ENCODE results near the gene CERS3. TPM values are rescaled to one million over a fixed set of nuclear protein-coding genes. Genes with fewer than 3 reads are reported as not detected.

The CERS3 gene
- total RNA-seq (0.34 and 0.44 TPM in 2 replicates), polyA plus RNA-seq (0.12 and 0.13 TPM in 2 replicates), polyA minus RNA-seq (0.57 TPM in 1 of 2 replicates, not detected in the other)
- total RNA-seq (2013): 0.09 TPM

DNA sequence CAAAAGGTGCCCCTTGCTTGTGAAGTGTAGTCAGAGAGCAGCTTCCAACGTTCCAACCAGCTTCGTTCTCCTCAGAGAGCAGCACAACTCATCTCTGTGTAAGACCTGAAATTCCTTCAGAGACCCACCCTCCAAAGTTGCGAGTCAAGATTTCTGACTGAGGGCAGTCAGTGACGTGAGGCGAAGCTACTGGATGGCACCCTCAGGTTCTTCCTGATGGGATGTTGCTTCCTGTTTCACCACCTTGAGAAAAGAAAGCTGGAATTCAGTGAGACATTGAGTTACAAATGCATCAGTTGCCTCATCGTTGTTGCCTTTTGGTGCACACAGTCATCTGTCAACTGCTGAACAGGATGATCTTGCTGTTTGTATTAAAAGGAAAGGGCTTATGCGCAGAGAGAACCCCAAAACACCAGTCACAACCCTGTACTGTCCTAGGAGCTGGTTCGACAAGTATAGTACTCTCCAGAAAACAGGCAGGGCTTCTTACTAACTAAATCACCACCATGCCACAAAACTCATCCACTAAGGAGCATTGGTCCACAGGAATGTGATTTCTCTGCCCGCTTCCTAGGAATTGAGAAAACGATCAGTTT, at the start of gene CERS3:
Gene CERS3, minus strand, starts transcription at position 118 of the 596 bp plus-strand sequence. CDS start 27,101 bp downstream, outside the sequence.
- peaks cover 28% of the 10 kb centered on the region for H3K27me3 Mint-ChIP-seq
- intact Hi-C loops (cut with micrococcal nuclease): no loop called here
- Histone ChIP-seq H4K20me1 (ENCODE audit: control insufficient read depth, insufficient read depth, low read length, poor library complexity, severe bottlenecking) (no peaks in the 10 kb centered on the region), H3K9me3 (ENCODE audit: control extremely low read depth in 1 of 3, control insufficient read depth in 2 of 3, insufficient read depth in 1 of 3, low read length in 2 of 3) (no peaks in the 10 kb centered on the region), H2AFZ (ENCODE audit: insufficient read depth, low read depth, low read length, poor library complexity, severe bottlenecking) (no peak within 1 kb of the TSS), H3K36me3 (replicated peaks in 1 of 2; ENCODE audit: control extremely low read depth in 1 of 2, control insufficient read depth in 1 of 2, extremely low read depth in 1 of 2, insufficient read depth in 2 of 2, low read length in 1 of 2) (no peaks in the 10 kb centered on the region), H3K4me2 (replicated peaks; ENCODE audit: low read depth, low read length, poor library complexity, severe bottlenecking) (no peak within 1 kb of the TSS), H3K27me3 (replicated peaks in 1 of 4; ENCODE audit: control extremely low read depth in 1 of 4, control insufficient read depth in 3 of 4, insufficient read depth in 4 of 4, low read length in 3 of 4) (peaks cover 0 to 5% (median 1%) of the 10 kb centered on the region in 4 experiments), H3K27ac (ENCODE audit: low read length in 2 of 2) (no peak within 1 kb of the TSS), H3K4me3 (ENCODE audit: control extremely low read depth in 1 of 5, extremely low read depth in 1 of 5, insufficient read depth in 1 of 5, low read depth in 2 of 5, low read length in 4 of 5) (no peak within 1 kb of the TSS), H3K79me2 (ENCODE audit: control insufficient read depth, insufficient read depth, low read length) (no peaks in the 10 kb centered on the region), H3K4me1 (ENCODE audit: control insufficient read depth in 2 of 2, insufficient read depth in 2 of 2, low read length in 2 of 2) (no peaks in the 10 kb centered on the region), H3K9ac (ENCODE audit: low read length) (no peak within 1 kb of the TSS)
- ATAC-seq (ENCODE audit: low read depth) (no peak), DNase-seq (no peak)
- ChIA-PET CTCF (interaction anchor here (1.3 to 1.4 kb wide), 2 partner anchors 12 to 44 kb away, joined by 3 to 4 read pairs; no protein-coding TSS in a partner anchor), POLR2A (no interaction called here)
- H3K4me1 Mint-ChIP-seq: no peaks in the 10 kb centered on the region
- 85% methylated on average over 8 of the region's 10 CpGs for WGBS (ENCODE audit: insufficient coverage)
- H3K4me3 Mint-ChIP-seq: no peak within 1 kb of the TSS
- H3K27ac Mint-ChIP-seq: no peak within 1 kb of the TSS
- TF ChIP-seq EZH2 (IDR thresholded peaks at IDR 0.05; ENCODE audit: borderline replicate concordance, insufficient read depth, low read depth, low read length, poor library complexity, severe bottlenecking): no peak
- TF ChIP-seq, protein P1, sequence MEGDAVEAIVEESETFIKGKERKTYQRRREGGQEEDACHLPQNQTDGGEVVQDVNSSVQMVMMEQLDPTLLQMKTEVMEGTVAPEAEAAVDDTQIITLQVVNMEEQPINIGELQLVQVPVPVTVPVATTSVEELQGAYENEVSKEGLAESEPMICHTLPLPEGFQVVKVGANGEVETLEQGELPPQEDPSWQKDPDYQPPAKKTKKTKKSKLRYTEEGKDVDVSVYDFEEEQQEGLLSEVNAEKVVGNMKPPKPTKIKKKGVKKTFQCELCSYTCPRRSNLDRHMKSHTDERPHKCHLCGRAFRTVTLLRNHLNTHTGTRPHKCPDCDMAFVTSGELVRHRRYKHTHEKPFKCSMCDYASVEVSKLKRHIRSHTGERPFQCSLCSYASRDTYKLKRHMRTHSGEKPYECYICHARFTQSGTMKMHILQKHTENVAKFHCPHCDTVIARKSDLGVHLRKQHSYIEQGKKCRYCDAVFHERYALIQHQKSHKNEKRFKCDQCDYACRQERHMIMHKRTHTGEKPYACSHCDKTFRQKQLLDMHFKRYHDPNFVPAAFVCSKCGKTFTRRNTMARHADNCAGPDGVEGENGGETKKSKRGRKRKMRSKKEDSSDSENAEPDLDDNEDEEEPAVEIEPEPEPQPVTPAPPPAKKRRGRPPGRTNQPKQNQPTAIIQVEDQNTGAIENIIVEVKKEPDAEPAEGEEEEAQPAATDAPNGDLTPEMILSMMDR (IDR thresholded peaks at IDR 0.05): no peak
- H3K9me3 Mint-ChIP-seq (ENCODE audit: insufficient read depth): no peaks in the 10 kb centered on the region

DNA sequence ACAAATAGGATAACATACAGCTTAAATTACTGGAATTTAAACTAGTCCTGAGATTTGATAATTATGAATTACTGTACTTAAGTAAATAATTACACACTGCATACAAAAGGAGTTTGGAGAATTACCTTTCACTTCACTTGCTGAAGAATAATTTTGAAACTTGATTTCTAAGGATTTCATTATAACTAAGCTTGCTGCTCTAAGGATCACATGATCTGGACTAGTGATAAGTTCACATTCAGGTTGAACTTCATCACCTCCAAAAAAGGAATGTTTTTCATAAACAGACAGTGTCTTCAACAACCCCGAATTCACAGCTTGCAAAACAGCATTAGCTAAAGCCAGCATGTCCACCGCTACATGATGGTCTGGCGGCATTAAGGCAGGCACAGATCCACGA, 44.8 kb upstream of the CERS3 start:
- POLR2A ChIA-PET: no interaction called here
- ATAC-seq (ENCODE audit: low read depth): no peak

More for the DNA sequence above, 44.8 kb upstream of the CERS3 start:
- Histone ChIP-seq H3K27me3 (replicated peaks in 1 of 4; ENCODE audit: control extremely low read depth in 1 of 4, control insufficient read depth in 3 of 4, insufficient read depth in 4 of 4, low read length in 3 of 4) (no peaks in the 10 kb centered on the region), H3K4me1 (ENCODE audit: control insufficient read depth in 2 of 2, insufficient read depth in 2 of 2, low read length in 2 of 2) (no peaks in the 10 kb centered on the region), H3K4me3 (ENCODE audit: control extremely low read depth in 1 of 5, extremely low read depth in 1 of 5, insufficient read depth in 1 of 5, low read depth in 2 of 5, low read length in 4 of 5) (no peak overlapping the region), H3K79me2 (ENCODE audit: control insufficient read depth, insufficient read depth, low read length) (no peaks in the 10 kb centered on the region), H3K36me3 (replicated peaks in 1 of 2; ENCODE audit: control extremely low read depth in 1 of 2, control insufficient read depth in 1 of 2, extremely low read depth in 1 of 2, insufficient read depth in 2 of 2, low read length in 1 of 2) (peaks cover 0 to 17% of the 10 kb centered on the region in 2 experiments), H4K20me1 (ENCODE audit: control insufficient read depth, insufficient read depth, low read length, poor library complexity, severe bottlenecking) (no peaks in the 10 kb centered on the region), H3K9me3 (ENCODE audit: control extremely low read depth in 1 of 3, control insufficient read depth in 2 of 3, insufficient read depth in 1 of 3, low read length in 2 of 3) (no peaks in the 10 kb centered on the region), H3K9ac (ENCODE audit: low read length) (no peak overlapping the region), H2AFZ (ENCODE audit: insufficient read depth, low read depth, low read length, poor library complexity, severe bottlenecking) (no peak overlapping the region), H3K4me2 (replicated peaks; ENCODE audit: low read depth, low read length, poor library complexity, severe bottlenecking) (no peak overlapping the region), H3K27ac (ENCODE audit: low read length in 2 of 2) (no peak overlapping the region)
- Mint-ChIP-seq H3K9me3 (ENCODE audit: insufficient read depth) (no peaks in the 10 kb centered on the region), H3K4me3 (no peak overlapping the region), H3K4me1 (peaks cover 4% of the 10 kb centered on the region), H3K27ac (no peak overlapping the region), H3K27me3 (no peaks in the 10 kb centered on the region)
- CTCF ChIA-PET: interaction anchor here (1.0 to 6.4 kb wide), 5 partner anchors 12 to 645 kb away, joined by 3 to 73 read pairs (median 3); no protein-coding TSS in a partner anchor
- DNase-seq: no peak
- intact Hi-C loops (cut with micrococcal nuclease): loop anchor here (2.0 kb wide), 2 partner anchors 27 to 645 kb away; no protein-coding TSS in a partner anchor
- 100% methylated on average over 3 of the region's 4 CpGs for WGBS (ENCODE audit: insufficient coverage)
- TF ChIP-seq EZH2 (IDR thresholded peaks at IDR 0.05; ENCODE audit: borderline replicate concordance, insufficient read depth, low read depth, low read length, poor library complexity, severe bottlenecking): no peak
- TF ChIP-seq, protein P1 (IDR thresholded peaks at IDR 0.05): no peak
